HepG2 (cell line): ENCODE results near the gene CSTF1. TPM values are rescaled to one million over a fixed set of nuclear protein-coding genes. Genes with fewer than 3 reads are reported as not detected.

Source experiments
- CAMTA2 ChIP-seq: sonication (generic); formaldehyde crosslinking; IDR thresholded peaks from 2 replicates; pipeline ENCODE4 v1.4.0; 2020; ENCODE audit warnings: mild to moderate bottlenecking, missing genetic modification reagents, borderline replicate concordance
- FOXM1 ChIP-seq: sonication (generic); formaldehyde crosslinking; IDR thresholded peaks from 2 replicates; pipeline ENCODE4 v1.5.0; 2020; ENCODE audit warnings: missing genetic modification reagents
- GLI4 ChIP-seq: sonication (generic); formaldehyde crosslinking; IDR thresholded peaks from 2 replicates; pipeline ENCODE4 v1.5.1; 2020; ENCODE audit warnings: missing genetic modification reagents, mild to moderate bottlenecking, moderate library complexity, borderline replicate concordance
- GMEB2 ChIP-seq: IDR thresholded peaks from 2 replicates; pipeline ENCODE4 v1.6.1; 2016; ENCODE audit warnings: missing biosample characterization, missing genetic modification reagents, low read depth
- HCFC1 ChIP-seq: fragments of 150-350 bp; IDR thresholded peaks from 2 replicates; pipeline ENCODE4 v1.6.1; 2014; ENCODE audit warnings: low read depth, low read length
- HNF4A ChIP-seq: sonication (generic); formaldehyde crosslinking; IDR thresholded peaks from 2 replicates; pipeline ENCODE4 v1.4.0; 2020; ENCODE audit warnings: missing genetic modification reagents
- HOXA9 ChIP-seq: sonication (generic); formaldehyde crosslinking; IDR thresholded peaks from 2 replicates; pipeline ENCODE4 v1.8.1; 2022; ENCODE audit warnings: missing genetic modification reagents, mild to moderate bottlenecking, moderate library complexity, borderline replicate concordance
- MIER3 ChIP-seq: IDR thresholded peaks from 2 replicates; pipeline ENCODE4 v1.6.1; 2016; ENCODE audit warnings: missing compliant biosample characterization, borderline replicate concordance
- NPAS2 ChIP-seq: sonication (generic); formaldehyde crosslinking; IDR thresholded peaks from 2 replicates; pipeline ENCODE4 v1.8.0; 2022; ENCODE audit warnings: mild to moderate bottlenecking, missing genetic modification reagents, borderline replicate concordance
- PTBP1 ChIP-seq: fragments of 200-400 bp; formaldehyde crosslinking; IDR thresholded peaks from 2 replicates; pipeline ENCODE4 v1.6.1; 2018; ENCODE audit warnings: low read length, low read depth; ENCODE audit not compliant: poor library complexity, severe bottlenecking
- RBFOX2 ChIP-seq: fragments of 200-400 bp; formaldehyde crosslinking; IDR thresholded peaks from 2 replicates; pipeline ENCODE4 v1.6.1; 2017; ENCODE audit warnings: low read depth, mild to moderate bottlenecking, low read length
- REXO4 ChIP-seq: sonication (generic); formaldehyde crosslinking; IDR thresholded peaks from 2 replicates; pipeline ENCODE4 v1.8.0; 2022; ENCODE audit warnings: missing genetic modification reagents, mild to moderate bottlenecking, borderline replicate concordance
- RFX3 ChIP-seq: IDR thresholded peaks from 2 replicates; pipeline ENCODE4 v1.6.1; 2016; ENCODE audit warnings: missing biosample characterization, missing genetic modification reagents
- SOX5 ChIP-seq: IDR thresholded peaks from 2 replicates; pipeline ENCODE4 v1.6.1; 2016; ENCODE audit warnings: borderline replicate concordance
- TBL1XR1 ChIP-seq: fragments of 150-350 bp; IDR thresholded peaks from 2 replicates; pipeline ENCODE4 v1.6.1; 2014; ENCODE audit warnings: borderline replicate concordance, low read length; ENCODE audit not compliant: partially characterized antibody
- U2AF1 ChIP-seq: fragments of 200-400 bp; formaldehyde crosslinking; optimal IDR thresholded peaks from 2 replicates; pipeline ENCODE3; 2017; ENCODE audit warnings: mild to moderate bottlenecking, low read depth, low read length
- XBP1 ChIP-seq: sonication (generic); formaldehyde crosslinking; IDR thresholded peaks from 2 replicates; pipeline ENCODE4 v1.5.0; 2020; ENCODE audit warnings: missing genetic modification reagents
- ZMAT5 ChIP-seq: sonication (generic); formaldehyde crosslinking; IDR thresholded peaks from 2 replicates; pipeline ENCODE4 v1.5.0; 2020; ENCODE audit warnings: mild to moderate bottlenecking, low read depth, missing genetic modification reagents, borderline replicate concordance
- ZNF224 ChIP-seq: sonication (generic); formaldehyde crosslinking; IDR thresholded peaks from 2 replicates; pipeline ENCODE4 v1.5.0; 2020; ENCODE audit warnings: mild to moderate bottlenecking, missing genetic modification reagents
- ZNF335 ChIP-seq: sonication (generic); formaldehyde crosslinking; IDR thresholded peaks from 2 replicates; pipeline ENCODE4 v1.4.0; 2020; ENCODE audit warnings: missing genetic modification reagents
- ZNF550 ChIP-seq: sonication (generic); formaldehyde crosslinking; IDR thresholded peaks from 2 replicates; pipeline ENCODE4 v1.4.0; 2020; ENCODE audit warnings: mild to moderate bottlenecking, missing genetic modification reagents, borderline replicate concordance
- ZNF678 ChIP-seq: sonication (generic); formaldehyde crosslinking; IDR thresholded peaks from 2 replicates; pipeline ENCODE4 v1.4.0; 2020; ENCODE audit warnings: mild to moderate bottlenecking, missing genetic modification reagents
- ZNF792 ChIP-seq: IDR thresholded peaks from 2 replicates; pipeline ENCODE4 v1.6.1; 2016
- ZSCAN29 ChIP-seq: sonication (generic); formaldehyde crosslinking; conservative IDR thresholded peaks from 2 replicates; pipeline ENCODE4 v1.4.0; 2020; ENCODE audit warnings: mild to moderate bottlenecking, missing genetic modification reagents
- polyA plus RNA-seq, 8 experiments: library from polyadenylated mRNA; depleted of rRNA in 3 of 8; stranded (reverse) in 7 of 8; unstranded in 1 of 8; fragments of >200 nt; fragmentation: Illumina TruSeq in 4 of 8; extraction: Trizol in 4 of 8; gene quantifications; 2 replicates each; pipeline versions ENCODE4 v1.2.1 to v1.2.3, GENCODE V29; 2011 to 2016; ENCODE audit warnings: low read depth in 4 of 8, missing spikeins in 1 of 8, mixed read lengths in 1 of 8; ENCODE audit not compliant: insufficient read depth in 1 of 8
- total RNA-seq, 5 experiments: library from RNA; depleted of rRNA; stranded (reverse); fragments of >200 nt; fragmentation: Illumina TruSeq; extraction: Trizol; gene quantifications; 2 replicates each; pipeline ENCODE4 v1.2.3, GENCODE V29; 2016; ENCODE audit warnings: low read depth in 1 of 5

CSTF1 gene
- total and polyA plus RNA-seq, 2 of the 13 experiments (the other 11 are each of a cell fraction or from before 2014, with no cell fraction given), result 70.9 to 100 TPM

GRCh38 chr20:56359212-56360132 is 33.0 kb upstream of the CSTF1 start (continued):
- TF ChIP-seq HCFC1 (0 out of 2 replicates have a peak, but pooled peaks have one; percentile 5), GMEB2 (CRISPR knock-in tag) (no peak), SOX5 (CRISPR knock-in tag) (no peak), ZMAT5 (CRISPR knock-in tag) (no peak), ZNF792 (no peak), RBFOX2 (peak; percentile 78), ZNF335 (CRISPR knock-in tag) (0 out of 2 replicates have a peak, but pooled peaks have one; percentile 18), FOXM1 (CRISPR knock-in tag) (no peak), MIER3 (no peak; the same call in 1 of the 2 replicates), HNF4A (no peak), GLI4 (0 out of 2 replicates have a peak, but pooled peaks have one; percentile 31), XBP1 (CRISPR knock-in tag) (no peak; the same call in 1 of the 2 replicates), HOXA9 (no peak), RFX3 (CRISPR knock-in tag) (no peak), ZNF550 (CRISPR knock-in tag) (no peak), TBL1XR1 (peak; percentile 59), CAMTA2 (CRISPR knock-in tag) (0 out of 2 replicates have a peak, but pooled peaks have one; percentile 41), NPAS2 (CRISPR knock-in tag) (no peak), ZNF224 (CRISPR knock-in tag) (no peak), U2AF1 (no peak), REXO4 (CRISPR knock-in tag) (no peak), ZSCAN29 (0 out of 2 replicates have a peak, but pooled peaks have one; percentile 42), PTBP1 (peak; percentile 50), ZNF678 (CRISPR knock-in tag) (no peak)
